Spleen (tissue), 7 donors: Measurements from ENCODE around the gene GADD45G.

Source experiments
- CTCF ChIP-seq, 11 experiments: fragments of 200-600 bp in 7 of 11; fragments of 450-650 bp in 4 of 11; sonication (generic) in 4 of 11; IDR thresholded peaks in 8 of 11; conservative IDR thresholded peaks in 3 of 11; 1 replicate in 7 of 11; 2 replicates in 4 of 11; pipeline versions ENCODE4 v1.4.0 to v1.8.0; 2016 to 2021; ENCODE audit warnings: antibody characterized with exemption in 11 of 11, inconsistent platforms in 4 of 11, mild to moderate bottlenecking in 1 of 11
- POLR2AphosphoS5 ChIP-seq, 3 donors: sonication (generic); formaldehyde crosslinking; IDR thresholded peaks; one replicate each; pipeline ENCODE4 v1.5.1; 2017; ENCODE audit warnings: antibody characterized with exemption in 3 of 3
- donor health status: DM: no; HTN: no; CAD: no; lungs with moderate emphysema.
- donor health status: DM: no; HTN: no; CAD: no.
- donor health status: DM: no; HTN: no; CAD: no.

- TF ChIP-seq CTCF (IDR thresholded peaks at IDR 0.05 in 8 of 11, conservative IDR thresholded peaks at IDR 0.05 in 3 of 11), result no peak
- TF ChIP-seq POLR2AphosphoS5 (IDR thresholded peaks at IDR 0.05), result no peak
Observed at GRCh38 chr9:89605465-89606048, 745 bp downstream of the GADD45G start.
